ENCODE results near the gene IL1RAPL2.

Gene IL1RAPL2

DNA sequence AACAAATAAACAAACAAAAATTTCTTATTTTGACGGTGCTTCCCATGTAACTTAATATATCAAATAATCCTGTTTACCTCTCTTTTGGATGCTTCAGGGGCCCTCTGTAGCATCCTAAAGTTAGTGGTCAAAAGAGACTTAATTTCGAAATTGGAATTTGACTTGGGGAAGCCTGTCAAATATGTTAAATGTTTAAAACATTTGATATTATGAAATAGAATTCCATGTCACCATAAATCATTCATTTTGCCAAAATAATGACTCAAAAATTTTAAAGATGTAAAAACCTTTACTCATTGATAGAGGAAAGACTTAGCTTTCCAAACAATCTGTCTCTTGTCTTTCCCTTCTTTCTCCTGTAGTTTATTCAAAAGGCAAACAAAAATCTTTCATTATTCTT is 675.1 kb downstream of the IL1RAPL2 start:
- TF ChIP-seq CTCF (conservative IDR thresholded peaks at IDR 0.05), result no peak
- no peak overlapping the region for H3K27ac ChIP-seq

- no peak for TF ChIP-seq CTCF (conservative IDR thresholded peaks at IDR 0.05)
- H3K27ac ChIP-seq, result no peak overlapping the region
Observed at GRCh38 chrX:105260291-105261043, 694.5 kb downstream of the IL1RAPL2 start.

GRCh38 chrX:105263171-105263570 is 697.2 kb downstream of the IL1RAPL2 start:
- no peak overlapping the region for H3K27ac ChIP-seq
- no peak for TF ChIP-seq CTCF (conservative IDR thresholded peaks at IDR 0.05)

- no peak for TF ChIP-seq CTCF (conservative IDR thresholded peaks at IDR 0.05)
- H3K27ac ChIP-seq, result no peak overlapping the region
Observed at GRCh38 chrX:105263801-105264200, 697.8 kb downstream of the IL1RAPL2 start.

DNA sequence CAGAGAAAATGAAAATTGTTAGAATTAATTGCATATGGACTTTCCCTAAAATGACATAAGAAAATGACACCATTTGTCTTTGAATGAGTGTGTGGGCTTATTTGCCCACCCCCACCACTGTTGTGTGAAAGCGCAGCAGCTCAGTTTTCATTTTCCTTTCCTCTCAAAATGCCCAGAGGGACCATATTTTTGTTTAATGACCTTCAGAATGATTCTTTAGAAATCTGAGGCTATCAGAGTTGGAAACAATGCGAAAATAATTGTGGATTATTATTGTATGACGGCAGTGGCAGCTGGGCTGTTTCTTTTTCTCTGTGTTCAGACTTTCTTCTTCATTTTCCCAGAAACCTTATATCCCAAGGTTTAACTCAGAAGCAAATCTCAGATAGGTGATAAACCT is 699.1 kb downstream of the IL1RAPL2 start:
- H3K27ac ChIP-seq, result no peak overlapping the region
- no peak for TF ChIP-seq CTCF (conservative IDR thresholded peaks at IDR 0.05)

- H3K27ac ChIP-seq, result no peak overlapping the region
- TF ChIP-seq CTCF (conservative IDR thresholded peaks at IDR 0.05), result no peak
Observed at GRCh38 chrX:105266456-105266855, 700.5 kb downstream of the IL1RAPL2 start.

DNA sequence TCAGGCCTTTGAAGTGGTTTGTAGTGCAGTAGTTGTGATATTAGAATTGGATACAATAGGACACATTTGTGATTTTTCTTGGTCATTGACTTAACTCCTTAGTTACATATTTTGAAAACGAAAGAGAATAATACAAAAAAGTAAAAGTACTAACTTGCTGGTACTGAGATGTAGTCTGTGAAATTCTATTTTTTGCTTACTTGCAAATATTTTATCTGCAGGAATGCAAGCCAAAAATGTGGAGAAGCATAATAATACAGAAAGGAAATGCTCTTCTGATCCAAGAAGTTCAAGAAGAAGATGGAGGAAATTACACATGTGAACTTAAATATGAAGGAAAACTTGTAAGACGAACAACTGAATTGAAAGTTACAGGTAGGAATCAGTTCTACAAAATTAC is 701.2 kb downstream of the IL1RAPL2 start:
- no peak for TF ChIP-seq CTCF (conservative IDR thresholded peaks at IDR 0.05)
- H3K27ac ChIP-seq, result no peak overlapping the region

Data from VCaP (cell line).